Adipocyte (in vitro differentiated cells): Measurements from ENCODE around the gene CAPN10.

Experiments used
- DNase-seq: peaks from one replicate; pipeline ENCODE4 v3.0.0-alpha.2; 2015; ENCODE audit warnings: low read depth
- H3K27me3 ChIP-seq: replicated peaks from 2 replicates; pipeline ENCODE4 v1.7.0; 2013; ENCODE audit warnings: mild to moderate bottlenecking, low read length, moderate library complexity; ENCODE audit not compliant: control insufficient read depth, insufficient read depth
- H3K36me3 ChIP-seq: 2 replicates; pipeline ENCODE4 v1.7.0; 2013; ENCODE audit warnings: low read length, mild to moderate bottlenecking, moderate library complexity; ENCODE audit not compliant: control insufficient read depth, insufficient read depth, severe bottlenecking
- H3K4me1 ChIP-seq: 2 replicates; pipeline ENCODE4 v1.7.0; 2013; ENCODE audit warnings: mild to moderate bottlenecking, low read length, moderate library complexity; ENCODE audit not compliant: control insufficient read depth, insufficient read depth
- H3K4me3 ChIP-seq: 2 replicates; pipeline ENCODE4 v1.7.0; 2013; ENCODE audit warnings: mild to moderate bottlenecking, low read length, moderate library complexity
- H3K9ac ChIP-seq: 2 replicates; pipeline ENCODE4 v1.7.0; 2013; ENCODE audit warnings: mild to moderate bottlenecking, low read length, moderate library complexity
- H3K9me3 ChIP-seq: 2 replicates; pipeline ENCODE4 v1.7.0; 2013; ENCODE audit warnings: mild to moderate bottlenecking, low read length, moderate library complexity; ENCODE audit not compliant: control insufficient read depth

The CAPN10 gene

GRCh38 chr2:240564561-240565332, 21.8 kb upstream of the CAPN10 start:
- H3K9ac ChIP-seq = no peak overlapping the region
- peaks cover 46% of the 10 kb centered on the region for H3K4me1 ChIP-seq
- no peaks in the 10 kb centered on the region for H3K27me3 ChIP-seq
- H3K4me3 ChIP-seq = no peak overlapping the region
- no peaks in the 10 kb centered on the region for H3K36me3 ChIP-seq
- no peak for DNase-seq
- no peaks in the 10 kb centered on the region for H3K9me3 ChIP-seq

- no peak for DNase-seq
- no peaks in the 10 kb centered on the region for H3K9me3 ChIP-seq
- no peaks in the 10 kb centered on the region for H3K27me3 ChIP-seq
- peak overlapping the region; percentile 67 for H3K4me3 ChIP-seq
- H3K4me1 ChIP-seq = peaks cover 44% of the 10 kb centered on the region
- H3K9ac ChIP-seq = peak overlapping the region; percentile 78
- H3K36me3 ChIP-seq = no peaks in the 10 kb centered on the region
These were observed 21.0 kb upstream of the CAPN10 start for GRCh38 chr2:240565333-240566202.

GRCh38 chr2:240566203-240567136, 20.1 kb upstream of the CAPN10 start:
- H3K9me3 ChIP-seq = no peaks in the 10 kb centered on the region
- H3K4me1 ChIP-seq = peaks cover 41% of the 10 kb centered on the region
- DNase-seq = peak; percentile 91
- H3K9ac ChIP-seq = peak overlapping the region; percentile 89
- no peaks in the 10 kb centered on the region for H3K36me3 ChIP-seq
- no peaks in the 10 kb centered on the region for H3K27me3 ChIP-seq
- peak overlapping the region; percentile 87 for H3K4me3 ChIP-seq

GRCh38 chr2:240567137-240567871, 19.2 kb upstream of the CAPN10 start:
- Histone ChIP-seq H3K27me3 (no peaks in the 10 kb centered on the region), H3K9ac (peak overlapping the region; percentile 89), H3K36me3 (no peaks in the 10 kb centered on the region), H3K4me3 (peak overlapping the region; percentile 87), H3K9me3 (no peaks in the 10 kb centered on the region), H3K4me1 (peaks cover 34% of the 10 kb centered on the region)
- DNase-seq = no peak

- Histone ChIP-seq H3K4me3 (peak within 1 kb of the TSS; percentile 87), H3K36me3 (no peaks in the 10 kb centered on the region), H3K27me3 (no peaks in the 10 kb centered on the region), H3K4me1 (peaks cover 32% of the 10 kb centered on the region), H3K9me3 (no peaks in the 10 kb centered on the region), H3K9ac (peak within 1 kb of the TSS; percentile 89)
- DNase-seq = peak; percentile 85
These were observed 18.5 kb upstream of the CAPN10 start, which contains the start of gene RNPEPL1 for GRCh38 chr2:240567872-240568677. Gene RNPEPL1, plus strand, starts transcription at chr2:240568484. Its CDS starts 103 bp downstream, at chr2:240568587.

- no peaks in the 10 kb centered on the region for H3K9me3 ChIP-seq
- H3K27me3 ChIP-seq = no peaks in the 10 kb centered on the region
- no peaks in the 10 kb centered on the region for H3K36me3 ChIP-seq
- peaks cover 32% of the 10 kb centered on the region for H3K4me1 ChIP-seq
- peak overlapping the region; percentile 85 for H3K4me3 ChIP-seq
- DNase-seq = peak; percentile 76
- H3K9ac ChIP-seq = peak overlapping the region; percentile 80
These were observed 17.6 kb upstream of the CAPN10 start for GRCh38 chr2:240568678-240569522.

- no peaks in the 10 kb centered on the region for H3K9me3 ChIP-seq
- DNase-seq = no peak
- H3K36me3 ChIP-seq = peaks cover 1% of the 10 kb centered on the region
- H3K27me3 ChIP-seq = no peaks in the 10 kb centered on the region
- peaks cover 32% of the 10 kb centered on the region for H3K4me1 ChIP-seq
- peak overlapping the region; percentile 80 for H3K9ac ChIP-seq
- H3K4me3 ChIP-seq = peak overlapping the region; percentile 85
These were observed 17.0 kb upstream of the CAPN10 start for GRCh38 chr2:240569523-240569997.

- no peak for DNase-seq
- H3K4me3 ChIP-seq = peak overlapping the region; percentile 85
- no peaks in the 10 kb centered on the region for H3K9me3 ChIP-seq
These were observed 16.5 kb upstream of the CAPN10 start for GRCh38 chr2:240569998-240570530.

More at GRCh38 chr2:240569998-240570530, 16.5 kb upstream of the CAPN10 start:
- Histone ChIP-seq H3K27me3 (no peaks in the 10 kb centered on the region), H3K9ac (no peak overlapping the region), H3K4me1 (peaks cover 32% of the 10 kb centered on the region), H3K36me3 (peaks cover 6% of the 10 kb centered on the region)
